Measurements from ENCODE around the gene HNF1B.

HNF1B gene

GRCh38 chr17:37708008-37708615 lies 36.7 kb downstream of the HNF1B start:
- no peak for TF ChIP-seq SNAI2 (CRISPR knock-in tag; IDR thresholded peaks at IDR 0.05)
- no peak for TF ChIP-seq CSDC2 (CRISPR knock-in tag; IDR thresholded peaks at IDR 0.05)
- no peak for TF ChIP-seq RARB (CRISPR knock-in tag; IDR thresholded peaks at IDR 0.05)
- no peak for ATAC-seq

DNA sequence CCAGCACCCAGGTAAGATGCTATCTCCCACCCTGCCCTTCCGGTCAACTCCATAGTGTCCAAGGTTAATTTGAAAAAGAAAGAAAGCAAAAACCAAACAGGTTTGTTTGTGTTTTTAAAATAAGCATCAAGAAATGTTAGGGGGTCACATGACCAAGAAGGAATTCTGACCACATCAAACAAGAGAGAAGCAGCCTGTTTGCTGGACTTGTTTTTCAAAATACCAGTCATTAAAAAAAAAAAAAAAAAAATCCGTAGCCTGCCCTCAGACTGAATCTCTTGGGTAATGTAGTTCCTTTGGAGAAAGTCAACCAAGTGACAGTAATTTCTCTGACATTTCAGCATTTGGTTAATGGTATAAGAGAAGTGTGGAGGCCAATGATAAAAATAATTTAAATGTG lies 38.4 kb downstream of the HNF1B start:
- ATAC-seq, result no peak
- TF ChIP-seq, protein P1, sequence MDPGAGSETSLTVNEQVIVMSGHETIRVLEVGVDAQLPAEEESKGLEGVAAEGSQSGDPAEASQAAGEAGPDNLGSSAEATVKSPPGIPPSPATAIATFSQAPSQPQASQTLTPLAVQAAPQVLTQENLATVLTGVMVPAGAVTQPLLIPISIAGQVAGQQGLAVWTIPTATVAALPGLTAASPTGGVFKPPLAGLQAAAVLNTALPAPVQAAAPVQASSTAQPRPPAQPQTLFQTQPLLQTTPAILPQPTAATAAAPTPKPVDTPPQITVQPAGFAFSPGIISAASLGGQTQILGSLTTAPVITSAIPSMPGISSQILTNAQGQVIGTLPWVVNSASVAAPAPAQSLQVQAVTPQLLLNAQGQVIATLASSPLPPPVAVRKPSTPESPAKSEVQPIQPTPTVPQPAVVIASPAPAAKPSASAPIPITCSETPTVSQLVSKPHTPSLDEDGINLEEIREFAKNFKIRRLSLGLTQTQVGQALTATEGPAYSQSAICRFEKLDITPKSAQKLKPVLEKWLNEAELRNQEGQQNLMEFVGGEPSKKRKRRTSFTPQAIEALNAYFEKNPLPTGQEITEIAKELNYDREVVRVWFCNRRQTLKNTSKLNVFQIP (CRISPR knock-in tag; IDR thresholded peaks at IDR 0.05; ENCODE audit: borderline replicate concordance, low read depth), result no peak
- TF ChIP-seq ZNF70 (CRISPR knock-in tag; IDR thresholded peaks at IDR 0.05) (no peak), TCF4 (CRISPR knock-in tag; IDR thresholded peaks at IDR 0.05; ENCODE audit: borderline replicate concordance) (no peak)

DNA sequence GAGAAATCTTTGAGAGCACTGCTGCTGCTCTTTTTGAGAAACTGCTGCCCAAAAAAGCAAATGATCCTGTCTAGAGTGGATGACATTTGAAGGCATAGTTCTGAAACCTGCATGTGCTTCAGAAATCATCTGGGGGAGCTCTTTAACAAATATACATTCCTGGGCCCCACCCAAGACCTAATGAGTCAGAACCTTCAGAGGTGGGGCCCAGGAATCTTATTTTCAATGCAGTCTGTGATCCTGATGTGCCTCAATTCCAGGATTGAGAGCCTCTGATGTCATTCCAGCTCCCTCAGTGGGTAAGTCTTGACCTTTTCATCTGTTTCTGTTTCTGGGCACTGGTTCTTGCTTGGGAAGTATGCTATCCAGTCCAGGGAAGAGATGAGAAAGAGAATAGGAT lies 42.3 kb downstream of the HNF1B start:
- TF ChIP-seq BACH2 (CRISPR knock-in tag; IDR thresholded peaks at IDR 0.05; ENCODE audit: borderline replicate concordance), result no peak
- TF ChIP-seq ZC3H10 (CRISPR knock-in tag; IDR thresholded peaks at IDR 0.05), result no peak
- no peak for TF ChIP-seq PATZ1 (CRISPR knock-in tag; IDR thresholded peaks at IDR 0.05; ENCODE audit: borderline replicate concordance)
- no peak for TF ChIP-seq ISL1 (CRISPR knock-in tag; IDR thresholded peaks at IDR 0.05)
- TF ChIP-seq GLIS3 (CRISPR knock-in tag; IDR thresholded peaks at IDR 0.05), result no peak
- TF ChIP-seq ESRRG (CRISPR knock-in tag; IDR thresholded peaks at IDR 0.05), result no peak
- ATAC-seq, result no peak

DNA sequence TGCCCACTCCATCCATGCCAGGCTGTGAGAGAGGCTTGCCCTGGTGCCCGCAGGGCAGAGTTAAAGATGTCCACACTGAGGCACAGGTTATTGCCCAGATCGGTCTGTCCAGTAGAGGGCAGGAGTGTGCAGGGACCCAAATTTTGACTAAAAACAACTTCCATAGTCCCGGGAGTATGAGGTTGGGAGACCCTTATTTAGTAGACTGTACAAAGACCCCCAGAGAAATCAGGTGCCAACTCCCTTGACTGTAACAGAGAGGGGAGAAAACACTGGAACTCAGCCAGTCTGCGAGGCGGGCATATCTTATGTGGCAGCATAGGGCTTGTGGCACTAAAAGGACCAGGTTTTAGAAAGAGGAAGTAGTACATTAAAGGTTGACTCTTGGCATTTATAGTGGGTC lies 43.4 kb downstream of the HNF1B start:
- peak; percentile 54 for ATAC-seq
- TF ChIP-seq ARNTL (CRISPR knock-in tag; IDR thresholded peaks at IDR 0.05; ENCODE audit: borderline replicate concordance, low read depth), result no peak
- no peak for TF ChIP-seq ISL1 (CRISPR knock-in tag; IDR thresholded peaks at IDR 0.05)
- TF ChIP-seq RARB (CRISPR knock-in tag; IDR thresholded peaks at IDR 0.05), result no peak
- TF ChIP-seq CSDC2 (CRISPR knock-in tag; IDR thresholded peaks at IDR 0.05), result no peak
- TF ChIP-seq CREB5 (CRISPR knock-in tag; IDR thresholded peaks at IDR 0.05; ENCODE audit: low read depth), result no peak
- no peak for TF ChIP-seq ZFP3 (CRISPR knock-in tag; IDR thresholded peaks at IDR 0.05)

DNA sequence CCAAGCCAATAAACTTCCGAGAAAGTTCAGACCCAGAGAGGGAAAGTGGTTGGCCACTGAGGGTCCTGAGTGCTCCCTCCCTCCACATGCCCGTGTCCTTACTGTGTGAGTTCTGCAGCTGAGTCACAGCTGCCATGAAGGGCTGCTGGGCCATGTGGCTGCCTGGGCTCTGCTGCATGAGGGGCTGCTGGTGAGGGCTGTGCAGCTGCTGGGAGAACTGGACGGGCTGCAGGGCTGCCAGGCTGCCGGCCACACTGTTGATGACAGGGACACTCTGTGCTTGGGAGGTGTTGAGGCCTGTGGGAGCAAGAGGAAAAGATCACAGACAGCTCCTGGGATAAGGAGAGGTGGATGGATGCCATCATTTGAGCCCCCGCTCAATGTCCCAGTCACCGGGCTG lies 44.0 kb downstream of the HNF1B start:
- no peak for TF ChIP-seq RARB (CRISPR knock-in tag; IDR thresholded peaks at IDR 0.05)
- no peak for ATAC-seq

DNA sequence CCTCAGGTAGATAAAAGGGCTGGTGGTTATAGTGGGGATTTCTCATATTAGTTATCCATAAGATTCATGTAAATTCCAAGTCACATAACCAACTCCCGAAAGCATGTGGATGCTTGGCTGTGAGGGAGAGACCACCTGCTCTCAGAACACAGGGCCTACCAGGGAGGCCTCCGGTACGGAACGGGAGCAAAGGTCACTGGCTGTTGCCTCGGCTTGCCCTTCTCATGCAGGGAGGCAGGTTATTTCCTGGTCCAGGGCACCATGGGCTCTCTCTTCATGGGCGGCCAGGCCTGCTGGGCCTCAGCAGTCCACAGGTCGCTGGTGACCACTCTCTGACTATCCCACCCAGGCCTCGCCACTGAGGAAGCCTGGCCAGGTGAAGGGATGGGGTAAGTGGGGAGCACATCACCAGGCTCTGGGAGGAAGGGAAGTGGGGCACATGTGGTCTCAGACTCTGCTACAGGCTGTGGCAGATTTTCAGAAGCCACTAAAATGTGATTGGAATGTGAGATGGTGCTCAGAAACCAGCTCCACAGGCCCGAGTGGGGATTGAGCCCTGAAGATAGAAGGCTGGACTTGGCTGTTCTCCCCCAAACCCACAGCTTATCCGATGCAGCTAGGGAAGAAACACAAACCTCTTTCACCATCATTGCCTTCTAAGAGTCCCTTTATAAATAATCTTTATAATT lies 45.4 kb downstream of the HNF1B start:
- ATAC-seq, result no peak
- TF ChIP-seq BACH2 (CRISPR knock-in tag; IDR thresholded peaks at IDR 0.05; ENCODE audit: borderline replicate concordance), result no peak
- no peak for TF ChIP-seq CSDC2 (CRISPR knock-in tag; IDR thresholded peaks at IDR 0.05)
- TF ChIP-seq SNAI2 (CRISPR knock-in tag; IDR thresholded peaks at IDR 0.05), result no peak
- TF ChIP-seq ZNF565 (CRISPR knock-in tag; conservative IDR thresholded peaks at IDR 0.05; ENCODE audit: low read depth), result no peak
- TF ChIP-seq ISL1 (CRISPR knock-in tag; IDR thresholded peaks at IDR 0.05), result no peak
- no peak for TF ChIP-seq ZNF70 (CRISPR knock-in tag; IDR thresholded peaks at IDR 0.05)

DNA sequence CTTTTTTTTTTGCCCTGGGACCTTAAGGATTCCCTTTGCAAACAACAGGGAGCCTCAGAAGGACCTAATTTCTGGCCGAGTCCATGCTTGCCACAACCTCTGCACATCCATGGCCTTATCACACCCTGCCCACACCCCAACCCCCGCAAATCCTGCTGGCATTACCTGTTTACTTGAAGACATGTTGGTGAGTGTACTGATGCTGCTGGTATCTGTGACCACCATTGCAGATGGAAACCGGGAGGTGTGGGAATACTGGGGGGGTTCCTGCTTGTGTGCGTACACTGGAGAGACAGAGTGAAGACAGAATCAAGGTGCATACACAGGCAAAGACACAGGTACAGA lies 46.0 kb downstream of the HNF1B start:
- no peak for ATAC-seq
- TF ChIP-seq TCF4 (CRISPR knock-in tag; IDR thresholded peaks at IDR 0.05; ENCODE audit: borderline replicate concordance), result no peak
- no peak for TF ChIP-seq CSDC2 (CRISPR knock-in tag; IDR thresholded peaks at IDR 0.05)
- TF ChIP-seq SNAI2 (CRISPR knock-in tag; IDR thresholded peaks at IDR 0.05), result no peak
- TF ChIP-seq ARNTL (CRISPR knock-in tag; IDR thresholded peaks at IDR 0.05; ENCODE audit: borderline replicate concordance, low read depth), result no peak
- TF ChIP-seq ZNF8 (CRISPR knock-in tag; IDR thresholded peaks at IDR 0.05), result no peak
- TF ChIP-seq, protein P2, sequence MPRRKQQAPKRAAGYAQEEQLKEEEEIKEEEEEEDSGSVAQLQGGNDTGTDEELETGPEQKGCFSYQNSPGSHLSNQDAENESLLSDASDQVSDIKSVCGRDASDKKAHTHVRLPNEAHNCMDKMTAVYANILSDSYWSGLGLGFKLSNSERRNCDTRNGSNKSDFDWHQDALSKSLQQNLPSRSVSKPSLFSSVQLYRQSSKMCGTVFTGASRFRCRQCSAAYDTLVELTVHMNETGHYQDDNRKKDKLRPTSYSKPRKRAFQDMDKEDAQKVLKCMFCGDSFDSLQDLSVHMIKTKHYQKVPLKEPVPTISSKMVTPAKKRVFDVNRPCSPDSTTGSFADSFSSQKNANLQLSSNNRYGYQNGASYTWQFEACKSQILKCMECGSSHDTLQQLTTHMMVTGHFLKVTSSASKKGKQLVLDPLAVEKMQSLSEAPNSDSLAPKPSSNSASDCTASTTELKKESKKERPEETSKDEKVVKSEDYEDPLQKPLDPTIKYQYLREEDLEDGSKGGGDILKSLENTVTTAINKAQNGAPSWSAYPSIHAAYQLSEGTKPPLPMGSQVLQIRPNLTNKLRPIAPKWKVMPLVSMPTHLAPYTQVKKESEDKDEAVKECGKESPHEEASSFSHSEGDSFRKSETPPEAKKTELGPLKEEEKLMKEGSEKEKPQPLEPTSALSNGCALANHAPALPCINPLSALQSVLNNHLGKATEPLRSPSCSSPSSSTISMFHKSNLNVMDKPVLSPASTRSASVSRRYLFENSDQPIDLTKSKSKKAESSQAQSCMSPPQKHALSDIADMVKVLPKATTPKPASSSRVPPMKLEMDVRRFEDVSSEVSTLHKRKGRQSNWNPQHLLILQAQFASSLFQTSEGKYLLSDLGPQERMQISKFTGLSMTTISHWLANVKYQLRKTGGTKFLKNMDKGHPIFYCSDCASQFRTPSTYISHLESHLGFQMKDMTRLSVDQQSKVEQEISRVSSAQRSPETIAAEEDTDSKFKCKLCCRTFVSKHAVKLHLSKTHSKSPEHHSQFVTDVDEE (CRISPR knock-in tag; IDR thresholded peaks at IDR 0.05), result no peak
- TF ChIP-seq ZNF565 (CRISPR knock-in tag; conservative IDR thresholded peaks at IDR 0.05; ENCODE audit: low read depth), result no peak
- TF ChIP-seq ZFP3 (CRISPR knock-in tag; IDR thresholded peaks at IDR 0.05), result no peak
- no peak for TF ChIP-seq PPARA (CRISPR knock-in tag; IDR thresholded peaks at IDR 0.05; ENCODE audit: borderline replicate concordance)
- no peak for TF ChIP-seq CREB5 (CRISPR knock-in tag; IDR thresholded peaks at IDR 0.05; ENCODE audit: low read depth)
- no peak for TF ChIP-seq ZC3H10 (CRISPR knock-in tag; IDR thresholded peaks at IDR 0.05)

Measured in SK-N-SH treated with all-trans-retinoic acid at 6 μM for 48 hours (cell line).